GM21737 (cell line): ENCODE data around the gene PHF10.
"Not testable (repeated sequence)": the region's sequence is repeated elsewhere in the genome, so short reads cannot be mapped to it uniquely, and the experiment has no call there.

Experiments
- ATAC-seq: cut with Tn5 transposase; IDR thresholded peaks from one replicate; pipeline ENCODE4 v1.9.1; 2021; ENCODE audit warnings: mild to moderate bottlenecking, moderate library complexity; ENCODE audit not compliant: unreplicated experiment

The PHF10 gene

DNA sequence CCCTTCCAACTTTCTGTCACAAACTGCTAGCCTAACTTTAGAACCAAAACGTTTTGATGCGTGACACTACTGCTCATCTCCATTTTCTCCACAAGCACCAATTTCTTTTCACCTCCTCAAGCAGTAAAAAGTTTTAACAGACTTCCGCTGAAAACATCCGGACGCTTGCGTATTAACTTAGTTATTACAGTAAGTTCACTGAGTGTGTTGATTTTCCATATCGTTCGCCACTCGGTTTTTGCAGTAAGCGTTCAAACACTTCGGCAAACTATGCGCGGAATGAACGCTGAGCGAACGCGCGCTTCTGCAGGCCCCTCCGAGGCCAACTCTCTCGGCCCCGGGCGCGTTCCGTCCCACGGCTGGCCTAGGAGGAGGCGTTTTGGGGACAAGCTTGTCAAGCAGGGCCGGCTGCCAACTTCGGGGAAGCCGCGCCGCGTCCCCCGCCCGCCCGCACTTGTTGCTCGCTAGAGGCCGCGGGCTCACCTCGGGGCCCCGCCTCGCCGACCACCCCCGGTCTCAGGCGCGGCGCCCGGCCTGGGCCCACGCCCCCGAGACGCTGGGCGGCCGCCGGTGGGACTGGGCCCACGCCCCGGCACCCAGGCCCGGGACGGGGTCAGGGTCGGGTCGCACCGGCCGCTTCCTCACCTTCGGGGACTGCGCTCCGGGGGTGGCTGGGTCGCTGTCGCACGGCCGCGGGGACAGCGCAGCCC lies 945 bp downstream of the PHF10 start:
- peak; percentile 31 for ATAC-seq

DNA sequence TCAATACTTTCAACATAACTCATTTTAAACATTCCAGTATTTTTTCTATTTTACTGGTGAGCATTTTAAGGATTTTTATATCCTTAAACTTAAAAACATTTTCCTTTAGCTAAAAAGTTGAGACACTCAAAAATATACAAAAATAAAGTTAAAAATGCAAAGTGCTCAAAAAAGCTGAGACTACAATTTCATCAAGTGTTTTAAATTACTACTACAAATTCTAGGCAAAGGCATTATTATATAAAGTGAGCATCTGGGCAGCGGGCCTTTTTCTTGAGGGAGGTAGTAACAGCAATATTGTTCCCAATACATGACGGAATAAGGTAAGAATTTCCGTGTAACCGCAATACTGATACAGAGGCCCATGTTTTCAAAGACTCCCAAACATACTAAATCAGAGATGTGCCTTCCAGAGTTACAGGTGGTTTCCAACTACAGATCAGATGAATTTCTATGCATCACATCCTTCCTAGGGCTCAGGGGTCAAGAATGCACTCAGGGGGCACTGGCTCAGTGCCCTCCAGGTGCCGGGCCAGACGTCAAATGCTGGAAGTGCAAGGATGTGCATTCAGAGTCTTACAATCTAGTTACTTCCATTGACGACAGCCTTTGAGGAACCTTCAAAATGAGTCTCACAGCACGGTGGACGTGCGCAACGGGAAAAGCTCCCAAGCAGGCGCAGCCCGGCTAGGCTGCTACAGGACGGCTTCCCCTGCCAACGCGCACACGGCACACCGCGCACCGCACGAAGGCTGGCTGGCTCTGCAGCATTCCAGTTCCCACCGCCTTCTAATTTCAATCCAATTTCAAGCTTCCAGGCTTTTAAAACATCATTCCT lies 1.7 kb downstream of the PHF10 start:
- ATAC-seq: peak; percentile 19

DNA sequence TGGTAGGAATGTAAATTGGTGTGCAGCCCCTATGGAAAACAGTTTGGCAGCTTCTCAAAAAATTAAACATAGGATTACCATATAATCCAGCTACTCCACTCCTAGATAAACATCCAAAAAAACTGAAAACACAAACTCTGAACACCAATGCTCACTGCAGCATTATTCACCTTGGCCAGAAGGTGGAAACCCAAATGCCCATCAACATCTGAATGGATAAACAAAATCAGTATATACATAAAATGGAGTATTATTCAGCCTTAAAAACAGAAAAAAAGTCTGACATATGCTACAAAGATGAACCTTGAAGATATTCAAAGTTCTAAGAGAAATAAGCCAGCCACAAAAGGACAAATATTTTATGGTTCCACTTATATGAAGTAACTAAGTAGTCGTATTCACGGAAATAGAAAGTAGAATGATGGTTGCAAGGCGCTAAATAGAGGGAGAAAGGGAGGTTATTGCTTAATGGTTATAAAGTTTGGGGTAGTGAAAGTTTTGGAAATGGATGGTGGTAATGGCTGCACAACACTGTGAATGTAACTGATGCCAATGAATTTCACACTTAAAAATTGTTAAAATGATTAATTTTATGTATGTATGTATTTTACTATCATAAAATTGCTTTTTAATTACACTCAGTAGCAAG lies 4.0 kb downstream of the PHF10 start:
- no peak for ATAC-seq

GRCh38 chr6:169719117-169719516 lies 5.2 kb downstream of the PHF10 start:
- no peak for ATAC-seq

DNA sequence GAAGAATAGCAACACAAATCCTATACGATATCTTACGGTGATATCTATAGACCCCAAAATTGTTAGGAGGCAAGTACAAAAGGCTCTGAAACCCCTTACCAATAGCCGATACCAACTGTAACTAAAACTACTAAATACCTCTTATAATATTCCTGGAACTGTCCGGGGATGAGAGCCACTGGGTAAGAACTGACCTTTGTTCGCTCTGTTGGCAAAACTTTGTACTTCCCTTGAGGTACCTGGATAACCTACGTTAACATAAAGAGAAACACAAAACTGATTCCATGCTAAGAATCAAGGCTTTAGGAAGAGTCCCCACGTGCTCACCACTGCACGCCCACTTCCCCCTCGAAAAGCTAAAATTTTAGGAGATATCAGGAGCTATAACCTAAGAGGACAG lies 9.7 kb downstream of the PHF10 start:
- ATAC-seq: no peak

- no peak for ATAC-seq
Observed at GRCh38 chr6:169714178-169714577, 10.1 kb downstream of the PHF10 start.

- ATAC-seq: no peak
Observed at GRCh38 chr6:169710009-169710408, 14.3 kb downstream of the PHF10 start.

- no peak for ATAC-seq
Observed at GRCh38 chr6:169709293-169709692, 15.0 kb downstream of the PHF10 start.

DNA sequence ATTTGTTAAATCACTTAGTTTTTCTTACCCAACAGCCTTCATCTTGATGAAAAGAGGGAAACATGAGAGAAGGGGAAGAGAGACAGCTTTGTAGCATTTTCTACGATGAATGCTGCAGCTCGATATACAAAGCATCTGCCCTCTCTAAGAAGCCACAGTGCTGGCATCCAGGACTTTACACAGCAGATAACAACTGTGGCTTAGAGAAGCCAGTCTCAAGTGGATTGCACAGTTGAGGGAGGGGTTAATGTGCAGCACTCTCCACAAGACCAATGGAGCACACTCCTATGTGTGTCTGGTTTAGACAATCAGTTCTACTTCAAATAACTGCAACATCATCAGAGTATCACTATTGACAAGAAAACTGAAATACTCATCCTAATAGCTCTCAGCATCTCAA lies 16.5 kb downstream of the PHF10 start:
- no peak for ATAC-seq

DNA sequence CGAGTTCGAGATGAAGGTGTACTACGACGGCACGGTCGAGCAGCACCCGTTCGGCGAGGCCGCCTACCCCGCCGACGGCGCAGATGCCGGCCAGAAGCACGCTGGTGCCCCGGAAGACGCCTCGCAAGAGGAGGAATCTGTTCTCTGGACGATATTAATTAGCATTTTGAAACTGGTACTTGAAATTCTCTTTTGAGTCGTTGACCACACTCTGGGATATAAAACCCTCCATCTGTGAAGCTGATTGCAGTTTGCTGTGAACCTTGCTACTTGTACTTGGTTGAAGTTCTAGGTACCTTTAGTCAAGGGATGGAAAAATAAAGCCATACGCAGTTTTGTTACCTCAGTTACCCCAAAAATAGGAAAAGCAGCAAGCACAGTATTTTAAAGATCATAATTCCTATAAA lies 21.5 kb downstream of the PHF10 start:
- peak; percentile 15 for ATAC-seq

- ATAC-seq: peak; percentile 91
Observed at GRCh38 chr6:169701954-169702839, 22.1 kb downstream of the PHF10 start, which contains the start of the genes C6orf120 and WDR27. TSS of gene C6orf120 (plus strand) at chr6:169702126. CDS start at chr6:169702460, 334 bp downstream. TSS of gene WDR27 (minus strand) at chr6:169702029. CDS start at chr6:169689005, 13,024 bp downstream.

DNA sequence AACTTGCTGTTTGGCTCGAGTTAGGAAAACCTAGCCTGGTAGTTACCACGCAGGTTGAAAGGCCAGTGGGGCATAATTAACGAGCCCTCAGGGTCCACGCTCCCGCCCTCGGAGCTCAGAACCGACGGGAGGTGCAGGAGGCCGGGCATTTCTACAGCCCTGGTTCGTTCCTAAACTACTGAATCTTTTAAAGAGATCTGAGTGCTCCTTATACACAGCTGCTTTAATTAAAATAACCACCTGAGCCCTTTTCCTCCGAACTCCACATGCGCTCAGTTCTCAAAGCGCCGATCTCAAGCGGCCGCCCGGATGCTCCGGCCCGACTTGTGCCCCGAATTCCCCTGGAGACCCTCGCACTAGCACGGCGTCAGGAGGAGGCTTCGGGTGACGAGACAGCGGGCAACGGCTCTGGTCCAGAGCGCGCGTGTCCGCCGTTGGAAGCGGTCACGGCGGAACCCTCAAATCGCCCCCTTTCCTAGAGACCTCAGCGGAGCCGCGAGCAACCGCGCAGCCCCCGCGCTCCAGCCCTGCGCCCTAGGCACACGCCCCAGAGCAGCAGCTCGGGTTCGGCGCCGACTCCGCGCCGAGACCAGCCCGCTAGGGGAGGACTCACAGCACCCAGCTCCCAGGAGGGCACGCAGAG lies 22.9 kb downstream of the PHF10 start:
- no peak for ATAC-seq

- no peak for ATAC-seq
Observed at GRCh38 chr6:169700296-169700695, 24.0 kb downstream of the PHF10 start.

DNA sequence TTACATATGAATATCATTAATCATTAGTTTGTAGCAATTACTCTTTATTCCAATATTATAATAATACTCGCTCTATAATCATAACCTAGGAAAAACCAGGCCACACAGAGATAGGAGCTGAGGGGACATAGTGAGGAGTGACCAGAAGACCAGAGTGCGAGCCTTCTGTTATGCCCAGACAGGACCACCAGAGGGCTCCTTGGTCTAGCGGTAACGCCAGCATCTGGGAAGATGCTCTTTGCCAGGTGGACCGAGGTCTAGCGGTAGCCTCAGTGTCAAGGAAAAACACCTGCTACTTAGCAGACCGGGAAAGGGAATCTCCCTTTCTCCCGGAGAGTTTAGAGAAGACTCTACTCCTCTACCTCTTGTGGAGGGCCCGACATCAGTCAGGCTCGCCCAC lies 27.2 kb downstream of the PHF10 start:
- not testable (repeated sequence) for ATAC-seq

DNA sequence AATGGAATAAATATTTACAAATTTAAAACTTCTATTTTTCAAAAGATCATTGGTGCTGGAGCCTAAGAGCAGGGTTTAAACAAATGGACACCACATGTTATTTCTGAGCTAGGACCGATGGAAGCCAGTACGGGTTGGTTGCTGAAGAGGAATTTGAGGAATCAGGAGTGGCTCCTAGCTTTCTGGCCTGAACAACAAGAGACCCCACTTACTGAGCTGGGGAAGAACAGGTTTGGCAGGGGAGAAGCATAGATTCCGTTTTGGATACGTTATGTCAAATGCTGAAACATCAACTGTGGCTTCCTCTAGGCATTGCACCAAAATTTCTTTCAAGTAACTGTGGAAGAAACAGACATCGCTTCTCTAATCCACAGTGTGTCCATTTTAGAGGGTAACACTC lies 29.2 kb downstream of the PHF10 start:
- ATAC-seq: no peak

DNA sequence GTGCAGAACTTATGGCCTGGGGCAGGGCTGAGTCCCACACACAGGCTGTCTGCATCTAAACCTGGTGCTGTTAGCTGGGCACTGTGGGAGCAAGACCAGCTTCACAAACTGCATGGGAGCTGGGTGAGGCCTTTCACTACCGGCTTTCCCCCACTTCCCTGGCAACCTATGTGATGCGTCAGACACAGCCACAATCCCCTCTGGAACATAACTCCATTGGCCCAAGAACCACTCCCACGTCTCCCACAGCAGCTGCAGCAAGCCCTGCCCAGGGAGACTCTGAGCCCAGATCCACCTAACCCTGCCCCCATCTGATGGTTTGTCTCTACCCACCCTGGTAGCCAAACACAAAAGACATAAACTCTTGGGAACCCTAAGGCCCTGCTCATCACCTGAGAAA lies 31.8 kb downstream of the PHF10 start:
- no peak for ATAC-seq

- ATAC-seq: no peak
Observed at GRCh38 chr6:169691260-169691659, 33.0 kb downstream of the PHF10 start.

GRCh38 chr6:169689287-169689686 lies 35.0 kb downstream of the PHF10 start:
- ATAC-seq: no peak

- no peak for ATAC-seq
Observed at GRCh38 chr6:169685860-169686259, 38.4 kb downstream of the PHF10 start.

DNA sequence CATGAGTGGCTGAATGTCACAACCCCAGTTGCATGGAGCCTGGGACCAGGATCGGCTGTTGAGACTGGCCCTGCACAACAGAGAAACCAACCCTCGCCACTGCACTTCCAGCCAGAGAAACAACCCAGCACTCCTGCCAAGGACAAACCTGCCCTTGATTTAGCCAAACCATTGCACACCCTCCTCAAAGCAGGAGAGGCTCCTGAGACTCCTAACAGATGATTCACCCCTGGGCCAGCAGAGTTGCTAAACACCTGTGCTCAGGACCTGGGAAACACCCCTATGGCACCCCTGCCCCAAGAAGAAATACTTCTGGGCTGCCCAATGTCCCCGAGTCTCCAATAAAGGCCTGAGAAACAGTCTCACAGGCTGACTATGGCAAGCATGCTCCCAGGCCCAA lies 40.2 kb downstream of the PHF10 start:
- no peak for ATAC-seq
